Hepatocyte (in vitro differentiated cells): ENCODE data around the gene KCTD7.

Source experiments
- CTCF ChIP-seq: fragments of 200-600 bp; sonication (generic); IDR thresholded peaks from 2 replicates; pipeline ENCODE4 v1.5.1; 2016; ENCODE audit warnings: antibody characterized with exemption, mild to moderate bottlenecking; ENCODE audit not compliant: poor library complexity
- EZH2 ChIP-seq: fragments of 200-600 bp; sonication (generic); IDR thresholded peaks from 2 replicates; pipeline ENCODE4 v1.6.1; 2016; ENCODE audit warnings: antibody characterized with exemption, mild to moderate bottlenecking, borderline replicate concordance
- EZH2phosphoT487 ChIP-seq: fragments of 200-600 bp; sonication (generic); IDR thresholded peaks from one replicate; pipeline ENCODE4 v1.6.1; 2018; ENCODE audit warnings: antibody characterized with exemption, mild to moderate bottlenecking, low read depth, moderate library complexity; ENCODE audit not compliant: unreplicated experiment, severe bottlenecking

GRCh38 chr7:66640802-66641525, 12.3 kb downstream of the KCTD7 start:
- TF ChIP-seq CTCF (no peak), EZH2 (no peak), EZH2phosphoT487 (no peak)
